ENCODE measurements around the gene QRICH2. TPM values are rescaled to one million over a fixed set of nuclear protein-coding genes. Genes with fewer than 3 reads are reported as not detected.
A peak's percentile ranks its signal among the peaks of the same experiment; 100 is the strongest.

Gene QRICH2
- total and polyA plus RNA-seq, 2 of the 4 experiments (the other 2 are of a cell fraction) = 4.3 to 4.8 TPM

GRCh38 chr17:76246080-76247066 lies 61.7 kb downstream of the QRICH2 start:
- H4K5ac ChIP-seq (ENCODE audit: low read depth, low read length) = no peak overlapping the region
- H3K27ac ChIP-seq (ENCODE audit: insufficient read depth, low read length) = no peak overlapping the region
- ChIA-PET CTCF (no interaction called here), POLR2A (ENCODE audit: unreplicated experiment) (interaction anchor here (0.6 kb wide), 1 partner anchor 432 kb away, joined by 10 read pairs; no protein-coding TSS in a partner anchor)
- H3K4me1 ChIP-seq (ENCODE audit: control insufficient read depth, insufficient read depth, low read length) = 0 out of 2 replicates have a peak, but pooled peaks cover 1% of the 10 kb centered on the region
- no peaks in the 10 kb centered on the region for H3K36me3 ChIP-seq (ENCODE audit: control insufficient read depth, insufficient read depth, low read length)
- H4K8ac ChIP-seq (ENCODE audit: low read depth in 2 of 2, low read length in 2 of 2) = no peak overlapping the region
- no peak overlapping the region for H2BK15ac ChIP-seq (ENCODE audit: low read depth, low read length)
- H2AFZ ChIP-seq (replicated peaks; ENCODE audit: low read length, poor library complexity) = peak overlapping the region; percentile 66
- no peak overlapping the region for H3K14ac ChIP-seq (replicated peaks; ENCODE audit: low read depth, low read length)
- in situ Hi-C loops (cut with MboI; ENCODE audit: low sequenced_read_pairs) (no loop called here), intact Hi-C loops (cut with micrococcal nuclease) (no loop called here), dilution Hi-C loops (cut with HindIII; ENCODE audit: low sequenced_read_pairs, unreplicated experiment) (no loop called here)
- no peaks in the 10 kb centered on the region for H3K9me3 ChIP-seq (ENCODE audit: control insufficient read depth, insufficient read depth, low read length)
- H3K9ac ChIP-seq (ENCODE audit: low read depth, low read length) = no peak overlapping the region
- no peak overlapping the region for H3K56ac ChIP-seq (ENCODE audit: extremely low read depth, insufficient read depth, low read length)
- no peak overlapping the region for H4K91ac ChIP-seq (ENCODE audit: insufficient read depth, low read depth, low read length)
- H3K4me2 ChIP-seq (ENCODE audit: low read depth, low read length) = no peak overlapping the region
- H3K79me1 ChIP-seq (ENCODE audit: low read depth in 1 of 2, low read length in 2 of 2) = no peaks in the 10 kb centered on the region
- ATAC-seq (ENCODE audit: low read depth) (peak; percentile 63), DNase-seq (peak; percentile 53)
- BruUV-seq (replicated peaks) = no TSS peak
- no peaks in the 10 kb centered on the region for H4K20me1 ChIP-seq (ENCODE audit: insufficient read depth, low read length)
- H3K4me3 ChIP-seq (ENCODE audit: insufficient read depth, low read depth, low read length) = no peak overlapping the region
- H3K18ac ChIP-seq (ENCODE audit: low read depth, low read length) = no peak overlapping the region
- H2BK120ac ChIP-seq (ENCODE audit: low read depth, low read length) = no peak overlapping the region
- TF ChIP-seq USF2 (IDR thresholded peaks at IDR 0.05; ENCODE audit: low read depth, low read length) (no peak), NFE2L2 (IDR thresholded peaks at IDR 0.05; ENCODE audit: low read depth, low read length) (no peak), CTCF (conservative IDR thresholded peaks at IDR 0.05; ENCODE audit: low read depth, low read length) (no peak), POLR2A (IDR thresholded peaks at IDR 0.05; ENCODE audit: low read depth, low read length) (no peak), RAD21 (IDR thresholded peaks at IDR 0.05; ENCODE audit: low read length) (no peak), CEBPB (IDR thresholded peaks at IDR 0.05; ENCODE audit: low read depth, low read length) (peak; percentile 55; the same call in 1 of the 2 replicates), CHD1 (IDR thresholded peaks at IDR 0.05; ENCODE audit: low read depth, low read length) (no peak), ELK1 (IDR thresholded peaks at IDR 0.05; ENCODE audit: borderline replicate concordance, low read depth, low read length) (no peak), BHLHE40 (IDR thresholded peaks at IDR 0.05; ENCODE audit: low read depth, low read length) (no peak), MAZ (IDR thresholded peaks at IDR 0.05; ENCODE audit: borderline replicate concordance, low read depth, low read length) (no peak), SMC3 (IDR thresholded peaks at IDR 0.05; ENCODE audit: low read depth, low read length) (no peak), RCOR1 (IDR thresholded peaks at IDR 0.05; ENCODE audit: insufficient replicate concordance, low read length) (no peak), MAFK (IDR thresholded peaks at IDR 0.05; ENCODE audit: low read depth, low read length) (no peak), MXI1 (IDR thresholded peaks at IDR 0.05; ENCODE audit: borderline replicate concordance, low read depth, low read length) (0 out of 2 replicates have a peak, but pooled peaks have one; percentile 30)
- no peak overlapping the region for H3K23ac ChIP-seq (ENCODE audit: low read depth, low read length)
- peaks cover 6% of the 10 kb centered on the region for H3K9me1 ChIP-seq (ENCODE audit: insufficient read depth, low read length)
- 8% methylated on average over 2 of the region's 7 CpGs; no CpG with 5 or more reads in 1 of the 2 experiments for WGBS, 2 experiments (ENCODE audit: extremely low coverage in 2 of 2, insufficient read length in 1 of 2)
- H2AK9ac ChIP-seq (replicated peaks; ENCODE audit: low read depth, low read length, poor library complexity) = peak overlapping the region; percentile 74
- H2BK5ac ChIP-seq (ENCODE audit: low read depth, low read length, poor library complexity, severe bottlenecking) = no peak overlapping the region
- H2AK5ac ChIP-seq (ENCODE audit: low read depth, low read length) = no peak overlapping the region
- no peak overlapping the region for H3K4ac ChIP-seq (ENCODE audit: low read depth, low read length)
- H3K27me3 ChIP-seq (ENCODE audit: control insufficient read depth, insufficient read depth, low read length) = peaks cover 14% of the 10 kb centered on the region
- no peak overlapping the region for H2BK20ac ChIP-seq (ENCODE audit: low read depth, low read length)
